RWPE2 (cell line): ENCODE data around the gene NAA40.

Experiments
- ATAC-seq: fragments of 200-7000 bp; cut with Tn5 transposase; 3 replicates; pipeline ENCODE4 v1.9.1; 2021; ENCODE audit warnings: low read depth
- DNase-seq: peaks from one replicate; pipeline ENCODE4 v3.0.0-alpha.2; 2020; ENCODE audit warnings: low spot score
- H3K27ac ChIP-seq: fragments of 450-650 bp; 2 replicates; pipeline ENCODE4 v1.5.1; 2017; ENCODE audit warnings: mild to moderate bottlenecking; ENCODE audit not compliant: poor library complexity, severe bottlenecking
- H3K27me3 ChIP-seq: fragments of 250-450 bp; sonication (Bioruptor Pico); 2 replicates; pipeline ENCODE4 v1.5.1; 2021; ENCODE audit warnings: mild to moderate bottlenecking, moderate library complexity; ENCODE audit not compliant: insufficient read depth, poor library complexity, severe bottlenecking
- H3K36me3 ChIP-seq: fragments of 250-450 bp; sonication (Bioruptor Pico); 2 replicates; pipeline ENCODE4 v1.5.1; 2020; ENCODE audit warnings: low read depth, mild to moderate bottlenecking, moderate library complexity
- H3K4me1 ChIP-seq: fragments of 250-450 bp; sonication (Bioruptor Pico); 2 replicates; pipeline ENCODE4 v1.5.1; 2021; ENCODE audit warnings: mild to moderate bottlenecking, moderate library complexity; ENCODE audit not compliant: insufficient read depth, poor library complexity, severe bottlenecking
- H3K4me3 ChIP-seq: fragments of 250-450 bp; sonication (Bioruptor Pico); 2 replicates; pipeline ENCODE4 v1.5.1; 2021; ENCODE audit warnings: mild to moderate bottlenecking, moderate library complexity; ENCODE audit not compliant: severe bottlenecking
- H3K9me3 ChIP-seq: fragments of 250-450 bp; sonication (Bioruptor Pico); 2 replicates; pipeline ENCODE4 v1.5.1; 2021; ENCODE audit warnings: mild to moderate bottlenecking, moderate library complexity; ENCODE audit not compliant: severe bottlenecking
- CTCF ChIP-seq: fragments of 450-650 bp; IDR thresholded peaks from one replicate; pipeline ENCODE4 v1.5.1; 2017; ENCODE audit warnings: mild to moderate bottlenecking, moderate library complexity; ENCODE audit not compliant: poor library complexity, severe bottlenecking

Gene NAA40

GRCh38 chr11:64003807-64004589 is 65.2 kb downstream of the NAA40 start:
- Histone ChIP-seq H3K4me3 (no peak overlapping the region), H3K36me3 (no peaks in the 10 kb centered on the region), H3K9me3 (no peaks in the 10 kb centered on the region), H3K4me1 (peaks cover 7% of the 10 kb centered on the region), H3K27me3 (no peaks in the 10 kb centered on the region), H3K27ac (no peak overlapping the region)
- DNase-seq (no peak), ATAC-seq (no peak)
- TF ChIP-seq CTCF: no peak

- ATAC-seq (no peak), DNase-seq (no peak)
- H3K9me3 ChIP-seq: no peaks in the 10 kb centered on the region
- TF ChIP-seq CTCF: no peak
- H3K36me3 ChIP-seq: no peaks in the 10 kb centered on the region
- H3K27ac ChIP-seq: no peak overlapping the region
- H3K27me3 ChIP-seq: no peaks in the 10 kb centered on the region
- H3K4me3 ChIP-seq: no peak overlapping the region
- H3K4me1 ChIP-seq: peaks cover 7% of the 10 kb centered on the region
These were observed 65.8 kb downstream of the NAA40 start for GRCh38 chr11:64004590-64004984.

GRCh38 chr11:64005691-64006090 is 66.9 kb downstream of the NAA40 start:
- no peak for DNase-seq
- ATAC-seq: no peak
- H3K36me3 ChIP-seq: no peaks in the 10 kb centered on the region
- H3K27me3 ChIP-seq: no peaks in the 10 kb centered on the region
- H3K27ac ChIP-seq: no peak overlapping the region
- no peak for TF ChIP-seq CTCF
- H3K9me3 ChIP-seq: no peaks in the 10 kb centered on the region
- no peak overlapping the region for H3K4me3 ChIP-seq
- H3K4me1 ChIP-seq: no peaks in the 10 kb centered on the region

GRCh38 chr11:64006398-64006797 is 67.6 kb downstream of the NAA40 start:
- no peaks in the 10 kb centered on the region for H3K27me3 ChIP-seq
- H3K4me1 ChIP-seq: no peaks in the 10 kb centered on the region
- H3K27ac ChIP-seq: no peak overlapping the region
- ATAC-seq (no peak), DNase-seq (no peak)
- H3K4me3 ChIP-seq: no peak overlapping the region
- no peaks in the 10 kb centered on the region for H3K36me3 ChIP-seq
- TF ChIP-seq CTCF: no peak
- H3K9me3 ChIP-seq: no peaks in the 10 kb centered on the region
